ENCODE results near the gene PTCH1. TPM values are rescaled to one million over a fixed set of nuclear protein-coding genes. Genes with fewer than 3 reads are reported as not detected.

Gene PTCH1
- total and polyA plus RNA-seq, 2 experiments from 2014 or later, result 21.4 to 34.1 TPM

DNA sequence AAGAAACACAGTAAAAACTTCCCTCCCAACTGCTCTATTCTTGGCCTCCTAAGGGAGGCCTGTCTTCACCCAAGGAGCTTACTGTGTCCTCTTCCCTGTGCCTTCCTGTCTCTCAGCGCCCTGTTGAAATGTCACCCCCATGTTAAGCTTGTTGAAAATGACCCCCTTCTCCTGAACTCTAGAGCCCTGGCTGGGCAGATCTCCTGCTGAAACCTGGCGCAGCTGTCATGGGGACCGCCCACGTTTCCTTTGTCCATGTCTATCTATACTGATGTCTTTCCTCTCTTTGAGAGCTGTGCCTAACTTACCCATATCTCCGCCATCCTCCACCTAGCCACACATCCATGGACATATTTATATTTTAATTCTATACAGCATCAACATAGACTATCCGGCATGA, 33.3 kb downstream of the PTCH1 start:
- Histone ChIP-seq H3K27me3 (ENCODE audit: insufficient read depth) (no peaks in the 10 kb centered on the region), H3K4me3 (no peak overlapping the region), H2AFZ (no peak overlapping the region), H3K27ac (ENCODE audit: low read depth) (no peak overlapping the region), H3K4me2 (no peak overlapping the region), H3K4me1 (ENCODE audit: insufficient read depth) (peaks cover 33% of the 10 kb centered on the region), H3K36me3 (ENCODE audit: insufficient read depth) (peaks cover 21% of the 10 kb centered on the region), H3F3A (replicated peaks; ENCODE audit: low read depth) (0 out of 2 replicates have a peak, but pooled peaks cover 3% of the 10 kb centered on the region), H3K79me2 (replicated peaks; ENCODE audit: insufficient read depth) (peaks cover 71% of the 10 kb centered on the region), H3K9me2 (ENCODE audit: insufficient read depth) (no peaks in the 10 kb centered on the region), H4K20me1 (replicated peaks; ENCODE audit: insufficient read depth) (peaks cover 42% of the 10 kb centered on the region)
- DNase-seq (ENCODE audit: low spot score) (no peak), ATAC-seq (no peak)
- H3K4me3 Mint-ChIP-seq, result no peak overlapping the region
- peaks cover 2% of the 10 kb centered on the region for H3K27me3 Mint-ChIP-seq (ENCODE audit: insufficient read depth, low read depth, poor library complexity)
- H3K27ac Mint-ChIP-seq, result no peak overlapping the region
- TF ChIP-seq JUNB (IDR thresholded peaks at IDR 0.05; ENCODE audit: unreplicated experiment) (no peak), STAT1 (IDR thresholded peaks at IDR 0.05; ENCODE audit: unreplicated experiment) (no peak), EZH2phosphoT487 (IDR thresholded peaks at IDR 0.05; ENCODE audit: unreplicated experiment) (no peak), CREB1 (CRISPR knock-in tag; IDR thresholded peaks at IDR 0.05; ENCODE audit: low read depth) (no peak), EZH2 (IDR thresholded peaks at IDR 0.05; ENCODE audit: low read depth, unreplicated experiment) (no peak), NANOG (IDR thresholded peaks at IDR 0.05; ENCODE audit: borderline replicate concordance) (no peak), ZNF114 (CRISPR knock-in tag; IDR thresholded peaks at IDR 0.05) (no peak), POLR2AphosphoS5 (IDR thresholded peaks at IDR 0.05; ENCODE audit: low read depth) (no peak), ZNF331 (CRISPR knock-in tag; IDR thresholded peaks at IDR 0.05; ENCODE audit: low read depth) (no peak)
- TF ChIP-seq, protein P1, sequence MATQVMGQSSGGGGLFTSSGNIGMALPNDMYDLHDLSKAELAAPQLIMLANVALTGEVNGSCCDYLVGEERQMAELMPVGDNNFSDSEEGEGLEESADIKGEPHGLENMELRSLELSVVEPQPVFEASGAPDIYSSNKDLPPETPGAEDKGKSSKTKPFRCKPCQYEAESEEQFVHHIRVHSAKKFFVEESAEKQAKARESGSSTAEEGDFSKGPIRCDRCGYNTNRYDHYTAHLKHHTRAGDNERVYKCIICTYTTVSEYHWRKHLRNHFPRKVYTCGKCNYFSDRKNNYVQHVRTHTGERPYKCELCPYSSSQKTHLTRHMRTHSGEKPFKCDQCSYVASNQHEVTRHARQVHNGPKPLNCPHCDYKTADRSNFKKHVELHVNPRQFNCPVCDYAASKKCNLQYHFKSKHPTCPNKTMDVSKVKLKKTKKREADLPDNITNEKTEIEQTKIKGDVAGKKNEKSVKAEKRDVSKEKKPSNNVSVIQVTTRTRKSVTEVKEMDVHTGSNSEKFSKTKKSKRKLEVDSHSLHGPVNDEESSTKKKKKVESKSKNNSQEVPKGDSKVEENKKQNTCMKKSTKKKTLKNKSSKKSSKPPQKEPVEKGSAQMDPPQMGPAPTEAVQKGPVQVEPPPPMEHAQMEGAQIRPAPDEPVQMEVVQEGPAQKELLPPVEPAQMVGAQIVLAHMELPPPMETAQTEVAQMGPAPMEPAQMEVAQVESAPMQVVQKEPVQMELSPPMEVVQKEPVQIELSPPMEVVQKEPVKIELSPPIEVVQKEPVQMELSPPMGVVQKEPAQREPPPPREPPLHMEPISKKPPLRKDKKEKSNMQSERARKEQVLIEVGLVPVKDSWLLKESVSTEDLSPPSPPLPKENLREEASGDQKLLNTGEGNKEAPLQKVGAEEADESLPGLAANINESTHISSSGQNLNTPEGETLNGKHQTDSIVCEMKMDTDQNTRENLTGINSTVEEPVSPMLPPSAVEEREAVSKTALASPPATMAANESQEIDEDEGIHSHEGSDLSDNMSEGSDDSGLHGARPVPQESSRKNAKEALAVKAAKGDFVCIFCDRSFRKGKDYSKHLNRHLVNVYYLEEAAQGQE (IDR thresholded peaks at IDR 0.05; ENCODE audit: unreplicated experiment), result no peak
- TF ChIP-seq, protein P2, sequence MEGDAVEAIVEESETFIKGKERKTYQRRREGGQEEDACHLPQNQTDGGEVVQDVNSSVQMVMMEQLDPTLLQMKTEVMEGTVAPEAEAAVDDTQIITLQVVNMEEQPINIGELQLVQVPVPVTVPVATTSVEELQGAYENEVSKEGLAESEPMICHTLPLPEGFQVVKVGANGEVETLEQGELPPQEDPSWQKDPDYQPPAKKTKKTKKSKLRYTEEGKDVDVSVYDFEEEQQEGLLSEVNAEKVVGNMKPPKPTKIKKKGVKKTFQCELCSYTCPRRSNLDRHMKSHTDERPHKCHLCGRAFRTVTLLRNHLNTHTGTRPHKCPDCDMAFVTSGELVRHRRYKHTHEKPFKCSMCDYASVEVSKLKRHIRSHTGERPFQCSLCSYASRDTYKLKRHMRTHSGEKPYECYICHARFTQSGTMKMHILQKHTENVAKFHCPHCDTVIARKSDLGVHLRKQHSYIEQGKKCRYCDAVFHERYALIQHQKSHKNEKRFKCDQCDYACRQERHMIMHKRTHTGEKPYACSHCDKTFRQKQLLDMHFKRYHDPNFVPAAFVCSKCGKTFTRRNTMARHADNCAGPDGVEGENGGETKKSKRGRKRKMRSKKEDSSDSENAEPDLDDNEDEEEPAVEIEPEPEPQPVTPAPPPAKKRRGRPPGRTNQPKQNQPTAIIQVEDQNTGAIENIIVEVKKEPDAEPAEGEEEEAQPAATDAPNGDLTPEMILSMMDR (conservative IDR thresholded peaks at IDR 0.05; ENCODE audit: low read depth in 2 of 2), result no peak
- TF ChIP-seq, protein P3, sequence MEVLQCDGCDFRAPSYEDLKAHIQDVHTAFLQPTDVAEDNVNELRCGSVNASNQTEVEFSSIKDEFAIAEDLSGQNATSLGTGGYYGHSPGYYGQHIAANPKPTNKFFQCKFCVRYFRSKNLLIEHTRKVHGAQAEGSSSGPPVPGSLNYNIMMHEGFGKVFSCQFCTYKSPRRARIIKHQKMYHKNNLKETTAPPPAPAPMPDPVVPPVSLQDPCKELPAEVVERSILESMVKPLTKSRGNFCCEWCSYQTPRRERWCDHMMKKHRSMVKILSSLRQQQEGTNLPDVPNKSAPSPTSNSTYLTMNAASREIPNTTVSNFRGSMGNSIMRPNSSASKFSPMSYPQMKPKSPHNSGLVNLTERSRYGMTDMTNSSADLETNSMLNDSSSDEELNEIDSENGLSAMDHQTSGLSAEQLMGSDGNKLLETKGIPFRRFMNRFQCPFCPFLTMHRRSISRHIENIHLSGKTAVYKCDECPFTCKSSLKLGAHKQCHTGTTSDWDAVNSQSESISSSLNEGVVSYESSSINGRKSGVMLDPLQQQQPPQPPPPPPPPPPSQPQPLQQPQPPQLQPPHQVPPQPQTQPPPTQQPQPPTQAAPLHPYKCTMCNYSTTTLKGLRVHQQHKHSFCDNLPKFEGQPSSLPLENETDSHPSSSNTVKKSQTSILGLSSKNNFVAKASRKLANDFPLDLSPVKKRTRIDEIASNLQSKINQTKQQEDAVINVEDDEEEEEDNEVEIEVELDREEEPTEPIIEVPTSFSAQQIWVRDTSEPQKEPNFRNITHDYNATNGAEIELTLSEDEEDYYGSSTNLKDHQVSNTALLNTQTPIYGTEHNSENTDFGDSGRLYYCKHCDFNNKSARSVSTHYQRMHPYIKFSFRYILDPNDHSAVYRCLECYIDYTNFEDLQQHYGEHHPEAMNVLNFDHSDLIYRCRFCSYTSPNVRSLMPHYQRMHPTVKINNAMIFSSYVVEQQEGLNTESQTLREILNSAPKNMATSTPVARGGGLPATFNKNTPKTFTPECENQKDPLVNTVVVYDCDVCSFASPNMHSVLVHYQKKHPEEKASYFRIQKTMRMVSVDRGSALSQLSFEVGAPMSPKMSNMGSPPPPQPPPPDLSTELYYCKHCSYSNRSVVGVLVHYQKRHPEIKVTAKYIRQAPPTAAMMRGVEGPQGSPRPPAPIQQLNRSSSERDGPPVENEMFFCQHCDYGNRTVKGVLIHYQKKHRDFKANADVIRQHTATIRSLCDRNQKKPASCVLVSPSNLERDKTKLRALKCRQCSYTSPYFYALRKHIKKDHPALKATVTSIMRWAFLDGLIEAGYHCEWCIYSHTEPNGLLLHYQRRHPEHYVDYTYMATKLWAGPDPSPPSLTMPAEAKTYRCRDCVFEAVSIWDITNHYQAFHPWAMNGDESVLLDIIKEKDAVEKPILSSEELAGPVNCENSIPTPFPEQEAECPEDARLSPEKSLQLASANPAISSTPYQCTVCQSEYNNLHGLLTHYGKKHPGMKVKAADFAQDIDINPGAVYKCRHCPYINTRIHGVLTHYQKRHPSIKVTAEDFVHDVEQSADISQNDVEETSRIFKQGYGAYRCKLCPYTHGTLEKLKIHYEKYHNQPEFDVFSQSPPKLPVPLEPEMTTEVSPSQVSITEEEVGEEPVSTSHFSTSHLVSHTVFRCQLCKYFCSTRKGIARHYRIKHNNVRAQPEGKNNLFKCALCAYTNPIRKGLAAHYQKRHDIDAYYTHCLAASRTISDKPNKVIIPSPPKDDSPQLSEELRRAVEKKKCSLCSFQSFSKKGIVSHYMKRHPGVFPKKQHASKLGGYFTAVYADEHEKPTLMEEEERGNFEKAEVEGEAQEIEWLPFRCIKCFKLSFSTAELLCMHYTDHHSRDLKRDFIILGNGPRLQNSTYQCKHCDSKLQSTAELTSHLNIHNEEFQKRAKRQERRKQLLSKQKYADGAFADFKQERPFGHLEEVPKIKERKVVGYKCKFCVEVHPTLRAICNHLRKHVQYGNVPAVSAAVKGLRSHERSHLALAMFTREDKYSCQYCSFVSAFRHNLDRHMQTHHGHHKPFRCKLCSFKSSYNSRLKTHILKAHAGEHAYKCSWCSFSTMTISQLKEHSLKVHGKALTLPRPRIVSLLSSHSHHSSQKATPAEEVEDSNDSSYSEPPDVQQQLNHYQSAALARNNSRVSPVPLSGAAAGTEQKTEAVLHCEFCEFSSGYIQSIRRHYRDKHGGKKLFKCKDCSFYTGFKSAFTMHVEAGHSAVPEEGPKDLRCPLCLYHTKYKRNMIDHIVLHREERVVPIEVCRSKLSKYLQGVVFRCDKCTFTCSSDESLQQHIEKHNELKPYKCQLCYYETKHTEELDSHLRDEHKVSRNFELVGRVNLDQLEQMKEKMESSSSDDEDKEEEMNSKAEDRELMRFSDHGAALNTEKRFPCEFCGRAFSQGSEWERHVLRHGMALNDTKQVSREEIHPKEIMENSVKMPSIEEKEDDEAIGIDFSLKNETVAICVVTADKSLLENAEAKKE (CRISPR knock-in tag; IDR thresholded peaks at IDR 0.05), result no peak
- TF ChIP-seq, protein P4, sequence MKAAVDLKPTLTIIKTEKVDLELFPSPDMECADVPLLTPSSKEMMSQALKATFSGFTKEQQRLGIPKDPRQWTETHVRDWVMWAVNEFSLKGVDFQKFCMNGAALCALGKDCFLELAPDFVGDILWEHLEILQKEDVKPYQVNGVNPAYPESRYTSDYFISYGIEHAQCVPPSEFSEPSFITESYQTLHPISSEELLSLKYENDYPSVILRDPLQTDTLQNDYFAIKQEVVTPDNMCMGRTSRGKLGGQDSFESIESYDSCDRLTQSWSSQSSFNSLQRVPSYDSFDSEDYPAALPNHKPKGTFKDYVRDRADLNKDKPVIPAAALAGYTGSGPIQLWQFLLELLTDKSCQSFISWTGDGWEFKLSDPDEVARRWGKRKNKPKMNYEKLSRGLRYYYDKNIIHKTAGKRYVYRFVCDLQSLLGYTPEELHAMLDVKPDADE (IDR thresholded peaks at IDR 0.05), result no peak
- H3K36me3 Mint-ChIP-seq (ENCODE audit: low read depth), result peaks cover 18% of the 10 kb centered on the region; the same call in 2 of the 3 replicates
- H3K9me3 Mint-ChIP-seq, result no peaks in the 10 kb centered on the region
- H3K4me1 Mint-ChIP-seq, result peaks cover 62% of the 10 kb centered on the region

Measured in GM23338 (cell line).